HepG2 (cell line): ENCODE measurements around the gene ALDH7A1. TPM values are rescaled to one million over a fixed set of nuclear protein-coding genes. Genes with fewer than 3 reads are reported as not detected.

Experiments used
- ATAC-seq: fragments of 200-7000 bp; cut with Tn5 transposase; 3 replicates; pipeline ENCODE4 v1.9.1; 2020; ENCODE audit warnings: mild to moderate bottlenecking, moderate library complexity
- BruUV-seq: library from RNA; stranded (reverse); fragments of 400-500 nt; replicated peaks from 2 replicates; lab custom pipeline; 2021; lab: Mats Ljungman, UMichigan
- CTCF ChIA-PET: fragments of 300-600 bp; formaldehyde crosslinking; extraction: SDS; loops from one replicate; lab custom pipeline; 2021; ENCODE audit warnings: low total read pairs, inconsistent platforms, low intra/inter-chr PET ratio; lab: Yijun Ruan, JAX
- POLR2A ChIA-PET: fragments of 350-600 bp; sonication (Branson Sonifier 250); formaldehyde crosslinking; loops from one replicate; lab custom pipeline; 2020; ENCODE audit warnings: antibody characterized with exemption, inconsistent platforms; lab: Yijun Ruan, JAX
- DNase-seq: peaks from one replicate; pipeline ENCODE4 v3.0.0-alpha.2; 2015; ENCODE audit warnings: low spot score
- FAIRE-seq: peaks from 3 replicates; lab custom pipeline; 2011; peaks lifted over from hg19 to GRCh38; lab: Jason Lieb, UNC
- H2AFZ ChIP-seq: one replicate; pipeline ENCODE4 v1.6.1; 2011; ENCODE audit warnings: low read length, inconsistent platforms
- H3K27ac ChIP-seq: fragments of 300-600 bp; 3 replicates; pipeline ENCODE4 v1.8.0; 2011; ENCODE audit warnings: mixed run types, mild to moderate bottlenecking, mixed read lengths, low read length, inconsistent platforms; ENCODE audit not compliant: insufficient read depth; ENCODE audit errors: extremely low read length
- H3K27me3 ChIP-seq, 2 experiments: fragments of 200-600 bp in 1 of 2; 2 replicates in 1 of 2; 3 replicates in 1 of 2; pipeline versions ENCODE4 v1.6.0 to v1.8.0; 2011; ENCODE audit warnings: low read length in 2 of 2, mild to moderate bottlenecking in 2 of 2, moderate library complexity in 2 of 2, inconsistent platforms in 1 of 2; ENCODE audit not compliant: insufficient read depth in 2 of 2, control insufficient read depth in 1 of 2
- H3K36me3 ChIP-seq, 2 experiments: fragments of 200-600 bp in 1 of 2; replicated peaks in 1 of 2; 2 replicates in 1 of 2; 3 replicates in 1 of 2; pipeline versions ENCODE4 v1.5.1 to v1.8.0; 2011; ENCODE audit warnings: low read length in 2 of 2, inconsistent platforms in 1 of 2; ENCODE audit not compliant: insufficient read depth in 2 of 2, control insufficient read depth in 1 of 2
- H3K4me1 ChIP-seq: 2 replicates; pipeline ENCODE4 v1.5.1; 2012; ENCODE audit warnings: low read length, inconsistent platforms; ENCODE audit not compliant: insufficient read depth
- H3K4me2 ChIP-seq: 2 replicates; pipeline ENCODE4 v1.6.0; 2011; ENCODE audit warnings: low read depth, low read length, inconsistent platforms
- H3K4me3 ChIP-seq, 3 experiments: fragments of 200-600 bp in 1 of 3; sonication (generic), shearing (Covaris generic) in 1 of 3; replicated peaks in 1 of 3; 2 replicates each; pipeline ENCODE4 v1.5.1; 2011 to 2016; ENCODE audit warnings: low read length in 3 of 3, inconsistent platforms in 2 of 3, low read depth in 2 of 3, mild to moderate bottlenecking in 2 of 3, control low read depth in 1 of 3, mixed read lengths in 1 of 3; ENCODE audit not compliant: insufficient read depth in 1 of 3
- H3K79me2 ChIP-seq: one replicate; pipeline ENCODE4 v1.6.1; 2011; ENCODE audit warnings: low read length, inconsistent platforms; ENCODE audit not compliant: insufficient read depth
- H3K9ac ChIP-seq: 2 replicates; pipeline ENCODE4 v1.6.0; 2011; ENCODE audit warnings: mild to moderate bottlenecking, low read depth, low read length, inconsistent platforms; ENCODE audit not compliant: insufficient read depth
- H3K9me3 ChIP-seq: 2 replicates; pipeline ENCODE4 v1.5.1; 2012; ENCODE audit warnings: mild to moderate bottlenecking, low read length
- H4K20me1 ChIP-seq: 2 replicates; pipeline ENCODE4 v1.6.0; 2011; ENCODE audit warnings: inconsistent platforms, mild to moderate bottlenecking, low read length, moderate library complexity; ENCODE audit not compliant: insufficient read depth
- CBX2 ChIP-seq, 2 experiments: fragments of 200-600 bp in 1 of 2; sonication (generic); formaldehyde crosslinking in 1 of 2; IDR thresholded peaks; 2 replicates each; pipeline versions ENCODE4 v1.7.0 to v1.8.1; 2018 to 2022; ENCODE audit warnings: low read depth in 2 of 2, low read length in 1 of 2, mild to moderate bottlenecking in 1 of 2, missing genetic modification reagents in 1 of 2
- FOXJ3 ChIP-seq: sonication (generic); formaldehyde crosslinking; IDR thresholded peaks from 2 replicates; pipeline ENCODE4 v1.4.0; 2020; ENCODE audit warnings: missing genetic modification reagents, mild to moderate bottlenecking, borderline replicate concordance
- JARID2 ChIP-seq: sonication (generic); formaldehyde crosslinking; IDR thresholded peaks from 2 replicates; pipeline ENCODE4 v1.8.1; 2023; ENCODE audit warnings: missing genetic modification reagents, inconsistent platforms; ENCODE audit not compliant: insufficient replicate concordance
- KAT2B ChIP-seq: fragments of 150-350 bp; IDR thresholded peaks from 2 replicates; pipeline ENCODE4 v1.6.1; 2014; ENCODE audit warnings: low read depth, low read length, borderline replicate concordance
- KLF12 ChIP-seq: sonication (generic); formaldehyde crosslinking; IDR thresholded peaks from 2 replicates; pipeline ENCODE4 v1.4.0; 2020; ENCODE audit warnings: missing genetic modification reagents, borderline replicate concordance
- PHF21A ChIP-seq: sonication (generic); formaldehyde crosslinking; IDR thresholded peaks from 2 replicates; pipeline ENCODE4 v1.5.0; 2020; ENCODE audit warnings: mild to moderate bottlenecking, missing genetic modification reagents
- WGBS: methylation state at CpG from one replicate; pipeline ENCODE4 v1.1.6; 2017; ENCODE audit warnings: low lambda C conversion rate; 5-methylcytosine and 5-hydroxymethylcytosine counted together
- in situ Hi-C: cut with HindIII; loops from 2 replicates; pipeline ENCODE4 v1.10.0; 2017; ENCODE audit warnings: low pct_unique_long_range_greater_than_20kb; ENCODE audit not compliant: extremely low pct_ligation_motif_present
- intact Hi-C: fragments of 100-400 bp; cut with micrococcal nuclease; formaldehyde crosslinking; loops from one replicate; pipeline ENCODE4 v1.10.0; 2022; ENCODE audit not compliant: unreplicated experiment
- polyA plus RNA-seq, 8 experiments: library from polyadenylated mRNA; depleted of rRNA in 3 of 8; stranded (reverse) in 7 of 8; unstranded in 1 of 8; fragments of >200 nt; fragmentation: Illumina TruSeq in 4 of 8; extraction: Trizol in 4 of 8; gene quantifications; 2 replicates each; pipeline versions ENCODE4 v1.2.1 to v1.2.3, GENCODE V29; 2011 to 2016; ENCODE audit warnings: low read depth in 4 of 8, missing spikeins in 1 of 8, mixed read lengths in 1 of 8; ENCODE audit not compliant: insufficient read depth in 1 of 8
- total RNA-seq, 5 experiments: library from RNA; depleted of rRNA; stranded (reverse); fragments of >200 nt; fragmentation: Illumina TruSeq; extraction: Trizol; gene quantifications; 2 replicates each; pipeline ENCODE4 v1.2.3, GENCODE V29; 2016; ENCODE audit warnings: low read depth in 1 of 5
- TF ChIP-seq, protein P1 (sequence below): sonication (generic); formaldehyde crosslinking; IDR thresholded peaks from 2 replicates; pipeline ENCODE4 v1.4.0; 2020; ENCODE audit warnings: missing genetic modification reagents, mild to moderate bottlenecking, borderline replicate concordance
- TF ChIP-seq, protein P2 (sequence below): sonication (generic); formaldehyde crosslinking; IDR thresholded peaks from 2 replicates; pipeline ENCODE4 v1.4.0; 2020; ENCODE audit warnings: mild to moderate bottlenecking, missing genetic modification reagents
- TF ChIP-seq, protein P3 (sequence below): sonication (generic); formaldehyde crosslinking; IDR thresholded peaks from 2 replicates; pipeline ENCODE4 v1.4.0; 2020; ENCODE audit warnings: missing genetic modification reagents, borderline replicate concordance
- TF ChIP-seq, protein P4 (sequence below): sonication (generic); formaldehyde crosslinking; IDR thresholded peaks from 2 replicates; pipeline ENCODE4 v1.5.1; 2020; ENCODE audit warnings: mild to moderate bottlenecking, missing genetic modification reagents, moderate library complexity

ALDH7A1 gene
- total and polyA plus RNA-seq, 2 of the 13 experiments (the other 11 are each of a cell fraction or from before 2014, with no cell fraction given), result 69.0 to 100 TPM

DNA sequence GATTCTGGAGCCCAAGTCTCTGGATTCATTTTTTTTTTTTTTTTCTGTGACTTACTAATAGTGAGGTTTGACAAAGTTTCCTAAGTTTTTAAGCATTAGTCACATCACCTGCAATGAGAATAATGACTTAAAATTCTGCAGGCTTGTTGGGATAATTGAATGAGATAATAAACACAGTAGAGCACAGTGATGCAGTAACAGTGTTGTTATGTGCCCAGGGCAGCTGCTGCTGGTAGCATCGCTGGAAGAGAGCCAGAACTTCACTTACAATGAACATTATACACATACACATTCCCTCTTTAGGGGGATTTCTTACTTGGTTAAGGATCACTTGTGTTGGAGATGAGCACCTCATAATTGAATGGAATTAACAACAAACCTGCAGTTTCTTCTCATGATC is 78.9 kb downstream of the ALDH7A1 start:
- Histone ChIP-seq H3K9ac (no peak overlapping the region), H3K79me2 (no peaks in the 10 kb centered on the region), H2AFZ (no peak overlapping the region), H3K27me3 (no peaks in the 10 kb centered on the region), H3K4me2 (no peak overlapping the region), H3K27ac (no peak overlapping the region), H3K4me1 (peaks cover 9% of the 10 kb centered on the region; the same call in 1 of the 2 replicates), H3K4me3 (no peak overlapping the region), H4K20me1 (no peaks in the 10 kb centered on the region), H3K36me3 (no peaks in the 10 kb centered on the region), H3K9me3 (no peaks in the 10 kb centered on the region)
- ATAC-seq, result no peak
- no TSS peak for BruUV-seq
- CTCF ChIA-PET, result no interaction called here
- POLR2A ChIA-PET, result no interaction called here
- in situ Hi-C loops (no loop called here), intact Hi-C loops (no loop called here)
- no peak for FAIRE-seq
- 0% methylated on average over 1 of the region's 1 CpG for WGBS
- DNase-seq, result no peak
- TF ChIP-seq, protein P1, sequence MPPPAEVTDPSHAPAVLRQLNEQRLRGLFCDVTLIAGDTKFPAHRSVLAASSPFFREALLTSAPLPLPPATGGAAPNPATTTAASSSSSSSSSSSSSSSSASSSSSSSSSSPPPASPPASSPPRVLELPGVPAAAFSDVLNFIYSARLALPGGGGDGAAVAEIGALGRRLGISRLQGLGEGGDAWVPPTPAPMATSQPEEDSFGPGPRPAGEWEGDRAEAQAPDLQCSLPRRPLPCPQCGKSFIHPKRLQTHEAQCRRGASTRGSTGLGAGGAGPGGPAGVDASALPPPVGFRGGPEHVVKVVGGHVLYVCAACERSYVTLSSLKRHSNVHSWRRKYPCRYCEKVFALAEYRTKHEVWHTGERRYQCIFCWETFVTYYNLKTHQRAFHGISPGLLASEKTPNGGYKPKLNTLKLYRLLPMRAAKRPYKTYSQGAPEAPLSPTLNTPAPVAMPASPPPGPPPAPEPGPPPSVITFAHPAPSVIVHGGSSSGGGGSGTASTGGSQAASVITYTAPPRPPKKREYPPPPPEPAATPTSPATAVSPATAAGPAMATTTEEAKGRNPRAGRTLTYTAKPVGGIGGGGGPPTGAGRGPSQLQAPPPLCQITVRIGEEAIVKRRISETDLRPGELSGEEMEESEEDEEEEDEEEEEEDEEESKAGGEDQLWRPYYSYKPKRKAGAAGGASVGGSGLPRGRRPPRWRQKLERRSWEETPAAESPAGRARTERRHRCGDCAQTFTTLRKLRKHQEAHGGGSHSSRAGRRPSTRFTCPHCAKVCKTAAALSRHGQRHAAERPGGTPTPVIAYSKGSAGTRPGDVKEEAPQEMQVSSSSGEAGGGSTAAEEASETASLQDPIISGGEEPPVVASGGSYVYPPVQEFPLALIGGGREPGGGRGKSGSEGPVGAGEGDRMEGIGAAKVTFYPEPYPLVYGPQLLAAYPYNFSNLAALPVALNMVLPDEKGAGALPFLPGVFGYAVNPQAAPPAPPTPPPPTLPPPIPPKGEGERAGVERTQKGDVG (CRISPR knock-in tag), result no peak
- TF ChIP-seq FOXJ3 (no peak), CBX2 (IDR thresholded peaks at IDR 0.05; ENCODE audit: low read depth, low read length) (no peak), CBX2 (CRISPR knock-in tag; IDR thresholded peaks at IDR 0.05; ENCODE audit: low read depth) (no peak), KLF12 (CRISPR knock-in tag) (no peak), KAT2B (no peak), JARID2 (CRISPR knock-in tag) (no peak), PHF21A (no peak)
- TF ChIP-seq, protein P2, sequence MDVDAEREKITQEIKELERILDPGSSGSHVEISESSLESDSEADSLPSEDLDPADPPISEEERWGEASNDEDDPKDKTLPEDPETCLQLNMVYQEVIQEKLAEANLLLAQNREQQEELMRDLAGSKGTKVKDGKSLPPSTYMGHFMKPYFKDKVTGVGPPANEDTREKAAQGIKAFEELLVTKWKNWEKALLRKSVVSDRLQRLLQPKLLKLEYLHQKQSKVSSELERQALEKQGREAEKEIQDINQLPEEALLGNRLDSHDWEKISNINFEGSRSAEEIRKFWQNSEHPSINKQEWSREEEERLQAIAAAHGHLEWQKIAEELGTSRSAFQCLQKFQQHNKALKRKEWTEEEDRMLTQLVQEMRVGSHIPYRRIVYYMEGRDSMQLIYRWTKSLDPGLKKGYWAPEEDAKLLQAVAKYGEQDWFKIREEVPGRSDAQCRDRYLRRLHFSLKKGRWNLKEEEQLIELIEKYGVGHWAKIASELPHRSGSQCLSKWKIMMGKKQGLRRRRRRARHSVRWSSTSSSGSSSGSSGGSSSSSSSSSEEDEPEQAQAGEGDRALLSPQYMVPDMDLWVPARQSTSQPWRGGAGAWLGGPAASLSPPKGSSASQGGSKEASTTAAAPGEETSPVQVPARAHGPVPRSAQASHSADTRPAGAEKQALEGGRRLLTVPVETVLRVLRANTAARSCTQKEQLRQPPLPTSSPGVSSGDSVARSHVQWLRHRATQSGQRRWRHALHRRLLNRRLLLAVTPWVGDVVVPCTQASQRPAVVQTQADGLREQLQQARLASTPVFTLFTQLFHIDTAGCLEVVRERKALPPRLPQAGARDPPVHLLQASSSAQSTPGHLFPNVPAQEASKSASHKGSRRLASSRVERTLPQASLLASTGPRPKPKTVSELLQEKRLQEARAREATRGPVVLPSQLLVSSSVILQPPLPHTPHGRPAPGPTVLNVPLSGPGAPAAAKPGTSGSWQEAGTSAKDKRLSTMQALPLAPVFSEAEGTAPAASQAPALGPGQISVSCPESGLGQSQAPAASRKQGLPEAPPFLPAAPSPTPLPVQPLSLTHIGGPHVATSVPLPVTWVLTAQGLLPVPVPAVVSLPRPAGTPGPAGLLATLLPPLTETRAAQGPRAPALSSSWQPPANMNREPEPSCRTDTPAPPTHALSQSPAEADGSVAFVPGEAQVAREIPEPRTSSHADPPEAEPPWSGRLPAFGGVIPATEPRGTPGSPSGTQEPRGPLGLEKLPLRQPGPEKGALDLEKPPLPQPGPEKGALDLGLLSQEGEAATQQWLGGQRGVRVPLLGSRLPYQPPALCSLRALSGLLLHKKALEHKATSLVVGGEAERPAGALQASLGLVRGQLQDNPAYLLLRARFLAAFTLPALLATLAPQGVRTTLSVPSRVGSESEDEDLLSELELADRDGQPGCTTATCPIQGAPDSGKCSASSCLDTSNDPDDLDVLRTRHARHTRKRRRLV (CRISPR knock-in tag), result no peak
- TF ChIP-seq, protein P3, sequence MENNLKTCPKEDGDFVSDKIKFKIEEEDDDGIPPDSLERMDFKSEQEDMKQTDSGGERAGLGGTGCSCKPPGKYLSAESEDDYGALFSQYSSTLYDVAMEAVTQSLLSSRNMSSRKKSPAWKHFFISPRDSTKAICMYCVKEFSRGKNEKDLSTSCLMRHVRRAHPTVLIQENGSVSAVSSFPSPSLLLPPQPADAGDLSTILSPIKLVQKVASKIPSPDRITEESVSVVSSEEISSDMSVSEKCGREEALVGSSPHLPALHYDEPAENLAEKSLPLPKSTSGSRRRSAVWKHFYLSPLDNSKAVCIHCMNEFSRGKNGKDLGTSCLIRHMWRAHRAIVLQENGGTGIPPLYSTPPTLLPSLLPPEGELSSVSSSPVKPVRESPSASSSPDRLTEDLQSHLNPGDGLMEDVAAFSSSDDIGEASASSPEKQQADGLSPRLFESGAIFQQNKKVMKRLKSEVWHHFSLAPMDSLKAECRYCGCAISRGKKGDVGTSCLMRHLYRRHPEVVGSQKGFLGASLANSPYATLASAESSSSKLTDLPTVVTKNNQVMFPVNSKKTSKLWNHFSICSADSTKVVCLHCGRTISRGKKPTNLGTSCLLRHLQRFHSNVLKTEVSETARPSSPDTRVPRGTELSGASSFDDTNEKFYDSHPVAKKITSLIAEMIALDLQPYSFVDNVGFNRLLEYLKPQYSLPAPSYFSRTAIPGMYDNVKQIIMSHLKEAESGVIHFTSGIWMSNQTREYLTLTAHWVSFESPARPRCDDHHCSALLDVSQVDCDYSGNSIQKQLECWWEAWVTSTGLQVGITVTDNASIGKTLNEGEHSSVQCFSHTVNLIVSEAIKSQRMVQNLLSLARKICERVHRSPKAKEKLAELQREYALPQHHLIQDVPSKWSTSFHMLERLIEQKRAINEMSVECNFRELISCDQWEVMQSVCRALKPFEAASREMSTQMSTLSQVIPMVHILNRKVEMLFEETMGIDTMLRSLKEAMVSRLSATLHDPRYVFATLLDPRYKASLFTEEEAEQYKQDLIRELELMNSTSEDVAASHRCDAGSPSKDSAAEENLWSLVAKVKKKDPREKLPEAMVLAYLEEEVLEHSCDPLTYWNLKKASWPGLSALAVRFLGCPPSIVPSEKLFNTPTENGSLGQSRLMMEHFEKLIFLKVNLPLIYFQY (CRISPR knock-in tag), result no peak
- TF ChIP-seq, protein P4, sequence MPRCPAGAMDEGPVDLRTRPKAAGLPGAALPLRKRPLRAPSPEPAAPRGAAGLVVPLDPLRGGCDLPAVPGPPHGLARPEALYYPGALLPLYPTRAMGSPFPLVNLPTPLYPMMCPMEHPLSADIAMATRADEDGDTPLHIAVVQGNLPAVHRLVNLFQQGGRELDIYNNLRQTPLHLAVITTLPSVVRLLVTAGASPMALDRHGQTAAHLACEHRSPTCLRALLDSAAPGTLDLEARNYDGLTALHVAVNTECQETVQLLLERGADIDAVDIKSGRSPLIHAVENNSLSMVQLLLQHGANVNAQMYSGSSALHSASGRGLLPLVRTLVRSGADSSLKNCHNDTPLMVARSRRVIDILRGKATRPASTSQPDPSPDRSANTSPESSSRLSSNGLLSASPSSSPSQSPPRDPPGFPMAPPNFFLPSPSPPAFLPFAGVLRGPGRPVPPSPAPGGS (CRISPR knock-in tag), result no peak
